Tibial nerve (tissue), 4 donors: ENCODE results near the gene RTP3. TPM values are rescaled to one million over a fixed set of nuclear protein-coding genes. Genes with fewer than 3 reads are reported as not detected.

ENCODE experiments used
- DNase-seq, 2 donors: peaks; one replicate each; pipeline ENCODE4 v3.0.0-alpha.2; 2019; ENCODE audit warnings: low spot score in 2 of 2
- H3K27ac ChIP-seq, 4 donors: fragments of 200-600 bp; sonication (generic) in 3 of 4; one replicate each; pipeline ENCODE4 v1.5.1; 2017 to 2019; ENCODE audit warnings: mild to moderate bottlenecking in 1 of 4
- H3K27me3 ChIP-seq, 2 donors: fragments of 200-600 bp; sonication (generic) in 1 of 2; one replicate each; pipeline versions ENCODE4 v1.5.1 to v1.6.0; 2017 to 2019
- H3K36me3 ChIP-seq, 3 donors: fragments of 200-600 bp; sonication (generic); one replicate each; pipeline ENCODE4 v1.5.1; 2018 to 2019
- H3K4me1 ChIP-seq, 4 donors: fragments of 200-600 bp; sonication (generic) in 3 of 4; one replicate each; pipeline ENCODE4 v1.5.1; 2017 to 2019
- H3K4me3 ChIP-seq, 4 donors: fragments of 200-600 bp; sonication (generic) in 3 of 4; one replicate each; pipeline ENCODE4 v1.5.1; 2017 to 2019; ENCODE audit warnings: mild to moderate bottlenecking in 1 of 4, moderate library complexity in 1 of 4
- H3K9me3 ChIP-seq, 4 donors: fragments of 200-600 bp; sonication (generic) in 3 of 4; one replicate each; pipeline ENCODE4 v1.5.1; 2017 to 2019
- EP300 ChIP-seq, 2 donors: sonication (generic); formaldehyde crosslinking; IDR thresholded peaks; one replicate each; pipeline ENCODE4 v1.6.1; 2017; ENCODE audit warnings: antibody characterized with exemption in 2 of 2, mild to moderate bottlenecking in 1 of 2
- POLR2A ChIP-seq, 2 donors: fragments of 450-650 bp; IDR thresholded peaks; one replicate each; pipeline ENCODE4 v1.6.1; 2017; ENCODE audit warnings: antibody characterized with exemption in 2 of 2, mild to moderate bottlenecking in 2 of 2, moderate library complexity in 2 of 2
- WGBS, 2 donors: methylation state at CpG; one replicate each; pipeline ENCODE4 v1.1.5; 2018; 5-methylcytosine and 5-hydroxymethylcytosine counted together
- total RNA-seq, 4 donors: library from RNA; depleted of rRNA; stranded (reverse); fragments of >200 nt; gene quantifications; one replicate each; pipeline ENCODE4 v1.1.0, GENCODE V29; 2016
- TF ChIP-seq, protein P1 (sequence below), 5 experiments: fragments of 200-600 bp in 3 of 5; fragments of 450-650 bp in 2 of 5; sonication (generic) in 3 of 5; IDR thresholded peaks; one replicate each; pipeline ENCODE4 v1.5.1; 2016 to 2019; ENCODE audit warnings: antibody characterized with exemption in 5 of 5, mild to moderate bottlenecking in 3 of 5, moderate library complexity in 2 of 5

Gene RTP3
- total RNA-seq, 4 donors from 2014 or later, result not detected

DNA sequence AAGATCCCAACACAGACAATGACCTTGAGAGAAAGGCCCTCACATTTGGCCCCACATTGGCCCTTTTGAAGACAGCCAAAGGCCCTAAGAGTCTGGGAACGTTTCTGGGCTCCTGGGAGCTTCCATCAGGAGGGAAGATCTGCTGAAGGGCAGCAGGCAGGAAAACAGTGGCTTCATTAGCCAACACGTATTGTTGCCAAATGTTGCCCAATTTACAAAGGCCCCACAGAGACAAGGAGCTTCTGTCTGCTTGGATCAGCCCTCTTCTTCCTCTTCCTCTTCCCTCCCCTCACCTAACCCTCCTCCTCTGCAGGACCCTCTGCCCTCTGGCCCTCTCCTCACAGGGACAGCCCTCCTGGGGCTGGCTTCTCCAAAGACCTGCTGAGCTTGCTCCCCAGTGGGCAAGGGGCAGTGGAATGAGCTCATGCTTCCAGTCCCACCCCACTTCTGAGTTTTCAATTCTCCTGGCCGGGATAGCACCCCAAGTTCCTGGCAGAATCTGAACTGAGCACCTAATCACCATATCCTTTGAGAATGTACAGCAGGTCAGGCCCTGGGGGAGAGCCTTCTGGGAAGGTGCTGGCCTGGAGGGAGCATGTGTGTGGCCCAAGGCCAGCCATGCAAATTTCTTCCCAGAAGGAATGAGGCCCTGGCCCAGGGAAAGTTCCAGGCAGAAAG lies 28.0 kb upstream of the RTP3 start:
- 39 to 41% methylated on average over 3 of the region's 3 CpGs for WGBS, 2 donors
- Histone ChIP-seq H3K27me3 (peaks cover 0 to 6% of the 10 kb centered on the region in 2 donors), H3K36me3 (no peaks in the 10 kb centered on the region), H3K4me1 (peaks cover 0 to 8% (median 0%) of the 10 kb centered on the region in 4 donors), H3K4me3 (no peak overlapping the region), H3K9me3 (peaks cover 0 to 7% (median 2%) of the 10 kb centered on the region in 4 donors), H3K27ac (no peak overlapping the region)
- no peak for DNase-seq
- TF ChIP-seq EP300 (IDR thresholded peaks at IDR 0.05) (no peak), POLR2A (IDR thresholded peaks at IDR 0.05) (no peak)
- TF ChIP-seq, protein P1, sequence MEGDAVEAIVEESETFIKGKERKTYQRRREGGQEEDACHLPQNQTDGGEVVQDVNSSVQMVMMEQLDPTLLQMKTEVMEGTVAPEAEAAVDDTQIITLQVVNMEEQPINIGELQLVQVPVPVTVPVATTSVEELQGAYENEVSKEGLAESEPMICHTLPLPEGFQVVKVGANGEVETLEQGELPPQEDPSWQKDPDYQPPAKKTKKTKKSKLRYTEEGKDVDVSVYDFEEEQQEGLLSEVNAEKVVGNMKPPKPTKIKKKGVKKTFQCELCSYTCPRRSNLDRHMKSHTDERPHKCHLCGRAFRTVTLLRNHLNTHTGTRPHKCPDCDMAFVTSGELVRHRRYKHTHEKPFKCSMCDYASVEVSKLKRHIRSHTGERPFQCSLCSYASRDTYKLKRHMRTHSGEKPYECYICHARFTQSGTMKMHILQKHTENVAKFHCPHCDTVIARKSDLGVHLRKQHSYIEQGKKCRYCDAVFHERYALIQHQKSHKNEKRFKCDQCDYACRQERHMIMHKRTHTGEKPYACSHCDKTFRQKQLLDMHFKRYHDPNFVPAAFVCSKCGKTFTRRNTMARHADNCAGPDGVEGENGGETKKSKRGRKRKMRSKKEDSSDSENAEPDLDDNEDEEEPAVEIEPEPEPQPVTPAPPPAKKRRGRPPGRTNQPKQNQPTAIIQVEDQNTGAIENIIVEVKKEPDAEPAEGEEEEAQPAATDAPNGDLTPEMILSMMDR (IDR thresholded peaks at IDR 0.05), result no peak

DNA sequence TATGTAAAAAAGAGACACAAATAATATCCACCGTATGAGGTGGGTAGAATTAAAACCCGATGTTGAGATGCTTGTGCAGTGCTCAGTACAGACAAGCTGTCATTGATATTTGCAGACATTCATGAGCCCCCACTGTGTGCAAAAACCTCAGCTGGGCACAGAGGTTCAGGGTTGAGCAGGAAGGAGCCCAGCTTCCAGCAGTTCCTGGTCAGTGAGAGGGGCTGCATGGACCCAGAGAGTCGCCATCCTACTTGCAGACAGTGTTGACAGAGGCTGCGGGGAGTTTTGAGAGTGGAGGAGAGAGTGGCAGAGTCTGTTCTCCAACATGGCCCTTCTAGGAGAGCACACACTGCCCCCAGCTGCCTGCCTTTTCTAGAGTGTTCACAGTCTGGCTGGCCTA lies 26.9 kb upstream of the RTP3 start:
- WGBS, 2 donors, result 85 to 91% methylated on average over 4 of the region's 4 CpGs
- no peak overlapping the region for H3K4me3 ChIP-seq

DNA sequence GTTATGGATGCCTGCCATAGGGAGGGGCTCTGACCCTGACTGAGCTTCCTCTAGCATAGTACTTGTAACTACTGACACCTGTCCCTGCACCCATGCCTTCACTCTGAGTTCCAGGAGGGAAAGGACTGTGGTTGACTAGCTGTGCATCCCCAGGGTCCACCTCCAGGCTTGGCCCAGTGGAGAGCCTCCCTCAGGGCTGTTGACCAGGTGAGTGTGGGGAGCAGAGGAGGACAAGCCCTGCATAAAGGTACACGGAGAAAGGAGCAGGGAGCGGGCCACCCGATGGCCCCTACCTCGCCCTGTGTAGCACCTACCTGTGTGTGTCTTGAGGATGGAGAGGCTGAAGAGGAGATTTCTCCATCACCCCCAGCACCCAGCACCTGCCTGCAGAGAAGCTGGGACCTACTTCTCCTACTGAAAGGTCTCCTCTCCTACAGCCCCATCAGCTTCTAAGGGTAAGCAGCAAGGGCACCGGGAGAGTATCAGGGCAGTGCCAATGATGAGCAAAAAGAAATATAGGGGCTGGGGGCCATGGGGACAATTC lies 26.3 kb upstream of the RTP3 start:
- DNase-seq, result no peak
- TF ChIP-seq EP300 (IDR thresholded peaks at IDR 0.05) (no peak), POLR2A (IDR thresholded peaks at IDR 0.05) (no peak)
- TF ChIP-seq, protein P1 (IDR thresholded peaks at IDR 0.05), result no peak
- no peaks in the 10 kb centered on the region for H3K27me3 ChIP-seq
- peaks cover 0 to under 1% (median 0%) of the 10 kb centered on the region in 4 donors for H3K4me1 ChIP-seq
- no peaks in the 10 kb centered on the region for H3K36me3 ChIP-seq
- no peak overlapping the region for H3K4me3 ChIP-seq
- H3K27ac ChIP-seq, result no peak overlapping the region
- peaks cover 0 to 11% (median 2%) of the 10 kb centered on the region in 4 donors for H3K9me3 ChIP-seq
- WGBS, 2 donors, result 87 to 90% methylated on average over 5 of the region's 5 CpGs

More for the DNA sequence above, 26.9 kb upstream of the RTP3 start:
- peaks cover 0 to 5% (median 0%) of the 10 kb centered on the region in 4 donors for H3K4me1 ChIP-seq
- no peaks in the 10 kb centered on the region for H3K36me3 ChIP-seq
- no peak overlapping the region for H3K27ac ChIP-seq
- peaks cover 0 to 11% (median 2%) of the 10 kb centered on the region in 4 donors for H3K9me3 ChIP-seq
- no peak for TF ChIP-seq EP300 (IDR thresholded peaks at IDR 0.05)
- no peaks in the 10 kb centered on the region for H3K27me3 ChIP-seq
- no peak for DNase-seq

DNA sequence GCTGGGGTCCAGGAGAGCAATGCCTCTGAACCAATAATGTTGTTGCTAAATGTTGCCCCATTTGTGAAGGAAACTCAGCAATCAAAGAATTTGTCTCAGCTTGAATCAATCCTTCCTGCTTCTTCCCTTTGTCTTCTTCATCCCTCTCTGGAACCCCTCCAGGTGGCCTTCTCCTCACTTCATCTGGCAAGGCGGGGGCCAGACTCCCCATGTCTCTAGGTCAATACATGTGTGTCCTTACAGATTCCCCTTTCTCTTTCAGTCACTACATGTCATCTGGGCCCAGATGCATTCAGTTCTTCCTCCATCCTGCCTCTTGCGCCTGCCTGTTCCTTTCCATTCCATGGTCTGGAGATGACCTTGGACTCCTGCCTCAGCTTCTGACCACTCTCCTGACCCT lies 25.0 kb upstream of the RTP3 start:
- H3K9me3 ChIP-seq, result peaks cover 0 to 11% (median 2%) of the 10 kb centered on the region in 4 donors
- H3K4me1 ChIP-seq, result no peaks in the 10 kb centered on the region
- WGBS, 2 donors, result 85 to 86% methylated on average over 2 of the region's 2 CpGs
- H3K36me3 ChIP-seq, result no peaks in the 10 kb centered on the region
- no peak for TF ChIP-seq POLR2A (IDR thresholded peaks at IDR 0.05)
- TF ChIP-seq, protein P1 (IDR thresholded peaks at IDR 0.05), result no peak
- TF ChIP-seq EP300 (IDR thresholded peaks at IDR 0.05), result no peak
- no peak overlapping the region for H3K27ac ChIP-seq
- no peak overlapping the region for H3K4me3 ChIP-seq
- DNase-seq, result no peak
- peaks cover 0 to 5% of the 10 kb centered on the region in 2 donors for H3K27me3 ChIP-seq

DNA sequence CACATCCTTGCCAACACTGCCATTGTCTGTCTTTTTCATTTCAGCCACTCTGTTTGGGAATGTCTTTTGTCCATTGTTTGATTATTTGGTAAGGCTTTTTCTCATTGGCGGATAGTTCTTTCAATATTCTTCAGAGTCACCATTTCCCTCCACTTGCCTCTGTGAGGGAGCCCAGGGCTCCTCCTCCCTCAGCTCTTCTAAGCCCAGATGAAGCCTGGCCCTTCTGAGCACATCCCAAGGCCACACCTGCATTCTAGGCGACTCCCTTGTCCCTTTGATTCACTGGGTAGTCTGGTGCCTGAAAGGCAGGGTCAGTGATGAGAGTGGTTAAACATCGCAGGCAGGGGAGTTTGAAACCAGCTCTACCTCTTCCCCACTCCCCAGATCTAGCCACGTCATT lies 20.6 kb upstream of the RTP3 start:
- no peak for TF ChIP-seq POLR2A (IDR thresholded peaks at IDR 0.05)
- no peak for TF ChIP-seq EP300 (IDR thresholded peaks at IDR 0.05)
- TF ChIP-seq, protein P1 (IDR thresholded peaks at IDR 0.05), result no peak
- peaks cover 0 to 5% of the 10 kb centered on the region in 2 donors for H3K27me3 ChIP-seq
- no peak overlapping the region for H3K4me3 ChIP-seq
- no peak overlapping the region for H3K27ac ChIP-seq
- WGBS, 2 donors, result 78 to 84% methylated on average over 4 of the region's 4 CpGs
- H3K9me3 ChIP-seq, result peaks cover 0 to 11% (median 2%) of the 10 kb centered on the region in 4 donors
- no peak for DNase-seq
- no peaks in the 10 kb centered on the region for H3K36me3 ChIP-seq
- no peaks in the 10 kb centered on the region for H3K4me1 ChIP-seq
